Uterus (tissue), 2 donors: ENCODE data around the gene LOXL3.

Experiments
- POLR2A ChIP-seq, 2 donors: fragments of 450-650 bp; IDR thresholded peaks; one replicate each; pipeline ENCODE4 v1.6.1; 2016; ENCODE audit warnings: antibody characterized with exemption in 2 of 2, mild to moderate bottlenecking in 1 of 2, moderate library complexity in 1 of 2
- TF ChIP-seq, protein P1 (sequence below), 4 experiments: fragments of 200-600 bp in 2 of 4; fragments of 450-650 bp in 2 of 4; sonication (generic) in 2 of 4; IDR thresholded peaks; one replicate each; pipeline ENCODE4 v1.5.1; 2016 to 2019; ENCODE audit warnings: antibody characterized with exemption in 4 of 4, mild to moderate bottlenecking in 2 of 4, moderate library complexity in 1 of 4

DNA sequence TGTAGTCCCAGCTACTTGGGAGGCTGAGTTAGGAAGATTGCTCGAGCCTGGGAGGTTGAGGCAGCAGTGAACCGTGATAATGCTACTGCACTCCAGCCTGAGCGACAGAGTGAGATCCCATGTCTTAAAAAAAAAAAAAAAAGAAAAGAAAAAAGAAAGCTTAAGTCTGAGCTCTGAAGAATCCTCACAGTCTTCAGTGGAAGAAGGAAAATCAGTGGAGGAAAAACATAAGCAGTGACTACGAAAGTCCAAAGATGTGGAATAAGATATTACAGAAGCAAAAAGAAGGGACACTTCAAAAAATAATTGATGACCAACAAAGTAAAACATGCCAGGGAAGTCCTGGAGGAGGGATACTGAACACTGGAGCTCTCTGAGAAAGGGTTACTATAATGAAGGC, 43.5 kb downstream of the LOXL3 start:
- TF ChIP-seq, protein P1, sequence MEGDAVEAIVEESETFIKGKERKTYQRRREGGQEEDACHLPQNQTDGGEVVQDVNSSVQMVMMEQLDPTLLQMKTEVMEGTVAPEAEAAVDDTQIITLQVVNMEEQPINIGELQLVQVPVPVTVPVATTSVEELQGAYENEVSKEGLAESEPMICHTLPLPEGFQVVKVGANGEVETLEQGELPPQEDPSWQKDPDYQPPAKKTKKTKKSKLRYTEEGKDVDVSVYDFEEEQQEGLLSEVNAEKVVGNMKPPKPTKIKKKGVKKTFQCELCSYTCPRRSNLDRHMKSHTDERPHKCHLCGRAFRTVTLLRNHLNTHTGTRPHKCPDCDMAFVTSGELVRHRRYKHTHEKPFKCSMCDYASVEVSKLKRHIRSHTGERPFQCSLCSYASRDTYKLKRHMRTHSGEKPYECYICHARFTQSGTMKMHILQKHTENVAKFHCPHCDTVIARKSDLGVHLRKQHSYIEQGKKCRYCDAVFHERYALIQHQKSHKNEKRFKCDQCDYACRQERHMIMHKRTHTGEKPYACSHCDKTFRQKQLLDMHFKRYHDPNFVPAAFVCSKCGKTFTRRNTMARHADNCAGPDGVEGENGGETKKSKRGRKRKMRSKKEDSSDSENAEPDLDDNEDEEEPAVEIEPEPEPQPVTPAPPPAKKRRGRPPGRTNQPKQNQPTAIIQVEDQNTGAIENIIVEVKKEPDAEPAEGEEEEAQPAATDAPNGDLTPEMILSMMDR (IDR thresholded peaks at IDR 0.05) = no peak
- no peak for TF ChIP-seq POLR2A (IDR thresholded peaks at IDR 0.05)
